ENCODE measurements around the gene CDYL2.
"Not testable (repeated sequence)": the region's sequence is repeated elsewhere in the genome, so short reads cannot be mapped to it uniquely, and the experiment has no call there.

CDYL2 gene

GRCh38 chr16:80791411-80791810 is 13.0 kb downstream of the CDYL2 start:
- no peak overlapping the region for H3K4me3 ChIP-seq (ENCODE audit: low read length)
- H3K36me3 ChIP-seq (ENCODE audit: control insufficient read depth, insufficient read depth, low read length) = no peaks in the 10 kb centered on the region
- no peak for DNase-seq (ENCODE audit: low read depth, low spot score)
- H3K4me1 ChIP-seq (ENCODE audit: control insufficient read depth, insufficient read depth, low read length) = no peaks in the 10 kb centered on the region
- WGBS (ENCODE audit: insufficient coverage, insufficient read length) = no CpG with 5 or more reads among the region's 1 CpG
- no peak overlapping the region for H3K27ac ChIP-seq (ENCODE audit: low read length)
- no peaks in the 10 kb centered on the region for H3K9me3 ChIP-seq (ENCODE audit: control insufficient read depth, insufficient read depth, low read length)
- H3K27me3 ChIP-seq (ENCODE audit: control insufficient read depth, insufficient read depth, low read length) = no peaks in the 10 kb centered on the region

GRCh38 chr16:80790751-80791150 is 13.6 kb downstream of the CDYL2 start:
- Histone ChIP-seq H3K27me3 (ENCODE audit: control insufficient read depth, insufficient read depth, low read length) (no peaks in the 10 kb centered on the region), H3K36me3 (ENCODE audit: control insufficient read depth, insufficient read depth, low read length) (no peaks in the 10 kb centered on the region), H3K4me1 (ENCODE audit: control insufficient read depth, insufficient read depth, low read length) (no peaks in the 10 kb centered on the region), H3K9me3 (ENCODE audit: control insufficient read depth, insufficient read depth, low read length) (no peaks in the 10 kb centered on the region), H3K27ac (ENCODE audit: low read length) (no peak overlapping the region), H3K4me3 (ENCODE audit: low read length) (no peak overlapping the region)
- no CpG with 5 or more reads among the region's 5 CpGs for WGBS (ENCODE audit: insufficient coverage, insufficient read length)
- DNase-seq (ENCODE audit: low read depth, low spot score) = no peak

GRCh38 chr16:80788027-80788426 is 16.4 kb downstream of the CDYL2 start:
- WGBS (ENCODE audit: insufficient coverage, insufficient read length) = no CpG with 5 or more reads among the region's 2 CpGs
- H3K4me1 ChIP-seq (ENCODE audit: control insufficient read depth, insufficient read depth, low read length) = no peaks in the 10 kb centered on the region
- H3K27me3 ChIP-seq (ENCODE audit: control insufficient read depth, insufficient read depth, low read length) = no peaks in the 10 kb centered on the region
- no peak overlapping the region for H3K4me3 ChIP-seq (ENCODE audit: low read length)
- H3K36me3 ChIP-seq (ENCODE audit: control insufficient read depth, insufficient read depth, low read length) = no peaks in the 10 kb centered on the region
- DNase-seq (ENCODE audit: low read depth, low spot score) = no peak
- H3K9me3 ChIP-seq (ENCODE audit: control insufficient read depth, insufficient read depth, low read length) = 0 out of 2 replicates have a peak, but pooled peaks cover 1% of the 10 kb centered on the region
- H3K27ac ChIP-seq (ENCODE audit: low read length) = no peak overlapping the region

DNA sequence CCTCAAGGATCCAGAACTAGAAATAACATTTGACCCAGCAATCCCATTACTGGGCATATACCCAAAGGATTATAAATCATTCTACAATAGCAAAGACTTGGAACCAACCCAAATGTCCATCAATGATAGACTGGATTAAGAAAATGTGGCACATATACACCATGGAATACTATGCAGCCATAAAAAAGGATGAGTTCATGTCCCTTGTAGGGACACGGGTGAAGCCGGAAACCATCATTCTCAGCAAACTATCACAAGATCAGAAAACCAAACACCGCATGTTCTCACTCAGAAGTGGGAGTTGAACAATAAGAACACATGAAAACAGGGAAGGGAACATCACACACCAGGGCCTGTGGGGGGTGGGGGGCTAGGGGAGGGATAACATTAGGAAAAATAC is 17.8 kb downstream of the CDYL2 start:
- WGBS (ENCODE audit: insufficient coverage, insufficient read length) = no CpG with 5 or more reads among the region's 3 CpGs
- DNase-seq (ENCODE audit: low read depth, low spot score); H3K27me3 ChIP-seq (ENCODE audit: control insufficient read depth, insufficient read depth, low read length); H3K4me1 ChIP-seq (ENCODE audit: control insufficient read depth, insufficient read depth, low read length); H3K4me3 ChIP-seq (ENCODE audit: low read length); H3K27ac ChIP-seq (ENCODE audit: low read length); H3K9me3 ChIP-seq (ENCODE audit: control insufficient read depth, insufficient read depth, low read length); H3K36me3 ChIP-seq (ENCODE audit: control insufficient read depth, insufficient read depth, low read length): not testable (repeated sequence)

DNA sequence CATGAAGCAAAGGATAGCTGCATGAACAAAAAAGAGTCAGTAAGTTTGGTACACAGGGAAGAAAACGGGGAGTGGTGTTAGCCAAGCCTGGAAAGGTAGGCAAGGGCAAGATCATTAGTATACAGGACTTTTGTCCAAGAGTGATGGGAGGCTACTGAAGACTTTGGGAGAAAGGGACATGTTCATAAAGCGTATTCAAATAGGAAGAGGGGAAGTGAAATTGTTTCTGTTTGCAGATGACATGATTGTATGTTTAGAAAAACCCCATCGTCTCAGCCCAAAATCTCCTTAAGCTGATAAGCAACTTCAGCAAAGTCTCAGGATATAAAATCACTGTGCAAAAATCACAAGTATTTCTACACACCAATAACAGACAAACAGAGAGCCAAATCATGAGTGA is 19.4 kb downstream of the CDYL2 start:
- Histone ChIP-seq H3K4me3 (ENCODE audit: low read length) (no peak overlapping the region), H3K9me3 (ENCODE audit: control insufficient read depth, insufficient read depth, low read length) (0 out of 2 replicates have a peak, but pooled peaks cover 1% of the 10 kb centered on the region), H3K4me1 (ENCODE audit: control insufficient read depth, insufficient read depth, low read length) (no peaks in the 10 kb centered on the region), H3K36me3 (ENCODE audit: control insufficient read depth, insufficient read depth, low read length) (no peaks in the 10 kb centered on the region), H3K27me3 (ENCODE audit: control insufficient read depth, insufficient read depth, low read length) (no peaks in the 10 kb centered on the region), H3K27ac (ENCODE audit: low read length) (no peak overlapping the region)
- WGBS (ENCODE audit: insufficient coverage, insufficient read length) = no CpG with 5 or more reads among the region's 3 CpGs
- no peak for DNase-seq (ENCODE audit: low read depth, low spot score)

- DNase-seq (ENCODE audit: low read depth, low spot score) = no peak
- WGBS (ENCODE audit: insufficient coverage, insufficient read length) = no CpG with 5 or more reads among the region's 2 CpGs
- Histone ChIP-seq H3K4me3 (ENCODE audit: low read length) (no peak overlapping the region), H3K4me1 (ENCODE audit: control insufficient read depth, insufficient read depth, low read length) (no peaks in the 10 kb centered on the region), H3K36me3 (ENCODE audit: control insufficient read depth, insufficient read depth, low read length) (no peaks in the 10 kb centered on the region), H3K27me3 (ENCODE audit: control insufficient read depth, insufficient read depth, low read length) (no peaks in the 10 kb centered on the region), H3K27ac (ENCODE audit: low read length) (no peak overlapping the region), H3K9me3 (ENCODE audit: control insufficient read depth, insufficient read depth, low read length) (no peaks in the 10 kb centered on the region)
These were observed 25.7 kb downstream of the CDYL2 start for GRCh38 chr16:80778703-80779102.

DNA sequence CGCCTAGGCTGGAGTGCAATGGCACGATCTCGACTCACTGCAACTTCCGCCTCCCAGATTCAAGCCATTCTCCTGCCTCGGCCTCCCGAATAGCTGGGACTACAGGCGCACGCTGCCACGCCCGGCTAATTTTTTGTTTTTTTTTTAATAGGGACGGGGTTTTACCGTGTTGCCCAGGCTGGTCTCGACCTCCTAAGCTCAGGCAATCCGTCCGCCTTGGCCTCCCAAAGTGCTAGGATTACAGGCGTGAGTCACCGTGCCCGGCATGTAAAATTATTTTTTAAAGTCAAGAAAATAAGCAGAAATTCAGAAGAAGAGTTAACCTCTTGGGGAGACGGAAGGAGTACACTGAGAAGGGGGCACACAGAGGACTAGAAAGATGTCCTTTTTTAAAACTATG is 27.5 kb downstream of the CDYL2 start:
- H3K36me3 ChIP-seq (ENCODE audit: control insufficient read depth, insufficient read depth, low read length) = no peaks in the 10 kb centered on the region
- no peaks in the 10 kb centered on the region for H3K9me3 ChIP-seq (ENCODE audit: control insufficient read depth, insufficient read depth, low read length)
- WGBS (ENCODE audit: insufficient coverage, insufficient read length) = no CpG with 5 or more reads among the region's 19 CpGs
- no peak for DNase-seq (ENCODE audit: low read depth, low spot score)
- H3K27ac ChIP-seq (ENCODE audit: low read length) = no peak overlapping the region
- no peaks in the 10 kb centered on the region for H3K27me3 ChIP-seq (ENCODE audit: control insufficient read depth, insufficient read depth, low read length)
- H3K4me1 ChIP-seq (ENCODE audit: control insufficient read depth, insufficient read depth, low read length) = no peaks in the 10 kb centered on the region
- no peak overlapping the region for H3K4me3 ChIP-seq (ENCODE audit: low read length)

DNA sequence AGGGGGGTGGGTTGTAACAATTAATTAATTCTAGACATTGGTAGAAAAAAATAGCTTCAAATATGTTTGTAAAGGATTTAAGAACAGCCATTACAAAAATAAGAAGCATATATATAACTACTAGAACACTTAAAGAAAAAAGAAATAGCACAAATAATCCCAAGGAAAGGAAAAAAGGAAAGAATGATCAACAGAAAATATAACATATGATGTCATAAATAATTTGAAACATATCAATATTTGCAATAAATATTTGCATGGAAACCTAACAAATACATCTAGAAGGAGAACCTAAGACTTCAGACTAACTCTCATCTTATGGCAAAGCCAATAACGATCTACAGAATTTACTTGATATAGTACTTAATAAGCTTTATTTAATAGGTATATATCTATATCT is 28.9 kb downstream of the CDYL2 start:
- WGBS (ENCODE audit: insufficient coverage, insufficient read length) = no CpG with 5 or more reads among the region's 1 CpG

GRCh38 chr16:80766798-80767197 is 37.6 kb downstream of the CDYL2 start:
- no peak overlapping the region for H3K27ac ChIP-seq (ENCODE audit: low read length)
- no peaks in the 10 kb centered on the region for H3K36me3 ChIP-seq (ENCODE audit: control insufficient read depth, insufficient read depth, low read length)
- WGBS (ENCODE audit: insufficient coverage, insufficient read length) = no CpG with 5 or more reads among the region's 1 CpG
- H3K4me1 ChIP-seq (ENCODE audit: control insufficient read depth, insufficient read depth, low read length) = no peaks in the 10 kb centered on the region
- no peak overlapping the region for H3K4me3 ChIP-seq (ENCODE audit: low read length)
- no peaks in the 10 kb centered on the region for H3K9me3 ChIP-seq (ENCODE audit: control insufficient read depth, insufficient read depth, low read length)
- H3K27me3 ChIP-seq (ENCODE audit: control insufficient read depth, insufficient read depth, low read length) = no peaks in the 10 kb centered on the region; the same call in 1 of the 2 replicates
- no peak for DNase-seq (ENCODE audit: low read depth, low spot score)

More for the DNA sequence above, 28.9 kb downstream of the CDYL2 start:
- Histone ChIP-seq H3K27me3 (ENCODE audit: control insufficient read depth, insufficient read depth, low read length) (no peaks in the 10 kb centered on the region), H3K9me3 (ENCODE audit: control insufficient read depth, insufficient read depth, low read length) (no peaks in the 10 kb centered on the region), H3K27ac (ENCODE audit: low read length) (no peak overlapping the region), H3K36me3 (ENCODE audit: control insufficient read depth, insufficient read depth, low read length) (no peaks in the 10 kb centered on the region), H3K4me3 (ENCODE audit: low read length) (no peak overlapping the region), H3K4me1 (ENCODE audit: control insufficient read depth, insufficient read depth, low read length) (no peaks in the 10 kb centered on the region)
- no peak for DNase-seq (ENCODE audit: low read depth, low spot score)

GRCh38 chr16:80759419-80760162 is 44.8 kb downstream of the CDYL2 start:
- Histone ChIP-seq H3K4me3 (ENCODE audit: low read length) (no peak overlapping the region), H3K27me3 (ENCODE audit: control insufficient read depth, insufficient read depth, low read length) (no peaks in the 10 kb centered on the region), H3K36me3 (ENCODE audit: control insufficient read depth, insufficient read depth, low read length) (no peaks in the 10 kb centered on the region), H3K9me3 (ENCODE audit: control insufficient read depth, insufficient read depth, low read length) (no peaks in the 10 kb centered on the region), H3K4me1 (ENCODE audit: control insufficient read depth, insufficient read depth, low read length) (no peaks in the 10 kb centered on the region), H3K27ac (ENCODE audit: low read length) (no peak overlapping the region)
- WGBS (ENCODE audit: insufficient coverage, insufficient read length) = no CpG with 5 or more reads among the region's 6 CpGs
- no peak for DNase-seq (ENCODE audit: low read depth, low spot score)

DNA sequence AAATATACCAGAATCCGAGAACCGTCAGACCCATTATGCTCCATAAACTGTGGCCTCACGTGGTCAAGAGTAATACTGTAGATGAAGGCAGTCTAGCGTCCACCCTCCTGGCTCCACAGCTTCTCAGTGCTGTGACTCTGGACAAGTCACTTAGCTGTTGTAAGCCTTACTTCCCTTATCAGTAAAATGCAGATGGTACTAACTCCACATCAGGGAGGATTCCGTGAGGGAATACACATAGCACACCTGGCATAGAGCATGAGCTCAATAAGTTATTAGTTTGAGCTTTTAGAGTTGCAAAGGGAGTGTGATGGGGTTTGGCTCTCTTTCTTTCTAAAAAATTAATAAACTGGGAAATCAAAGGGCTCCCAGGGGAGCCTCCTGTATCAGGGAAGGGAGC is 49.9 kb downstream of the CDYL2 start:
- Histone ChIP-seq H3K36me3 (ENCODE audit: control insufficient read depth, insufficient read depth, low read length) (no peaks in the 10 kb centered on the region), H3K27me3 (ENCODE audit: control insufficient read depth, insufficient read depth, low read length) (no peaks in the 10 kb centered on the region), H3K27ac (ENCODE audit: low read length) (no peak overlapping the region), H3K4me3 (ENCODE audit: low read length) (no peak overlapping the region), H3K9me3 (ENCODE audit: control insufficient read depth, insufficient read depth, low read length) (no peaks in the 10 kb centered on the region; the same call in 1 of the 2 replicates), H3K4me1 (ENCODE audit: control insufficient read depth, insufficient read depth, low read length) (no peaks in the 10 kb centered on the region)
- WGBS (ENCODE audit: insufficient coverage, insufficient read length) = no CpG with 5 or more reads among the region's 5 CpGs
- no peak for DNase-seq (ENCODE audit: low read depth, low spot score)
